Right ventricle myocardium superior (tissue), 1 donor: Measurements from ENCODE around the gene SPHK2. TPM values are rescaled to one million over a fixed set of nuclear protein-coding genes. Genes with fewer than 3 reads are reported as not detected.
"Not testable (repeated sequence)": the region's sequence is repeated elsewhere in the genome, so short reads cannot be mapped to it uniquely, and the experiment has no call there.

ENCODE experiments used
- ATAC-seq: fragments of 200-7000 bp; cut with Tn5 transposase; one replicate; pipeline ENCODE4 v1.9.1; 2020; ENCODE audit warnings: mild to moderate bottlenecking; ENCODE audit not compliant: poor library complexity
- DNase-seq: peaks from one replicate; pipeline ENCODE4 v3.0.0-alpha.2; 2020
- intact Hi-C: fragments of 100-400 bp; cut with DNase I; formaldehyde crosslinking; loops from one replicate; pipeline ENCODE4 v1.11.2; 2022
- total RNA-seq: library from RNA; stranded (reverse); fragmentation: NEBNext Ultra II Directional; extraction: Animal tissue kit (Norgen Biotek cat#: 25700); gene quantifications from one replicate; pipeline ENCODE4 v1.2.1, GENCODE V29; 2021
- donor health status: DM: no; HTN: yes; CAD: no; lungs with severe emphysema.

Gene SPHK2
- total RNA-seq, 1 donor from 2014 or later = 7.6 TPM

DNA sequence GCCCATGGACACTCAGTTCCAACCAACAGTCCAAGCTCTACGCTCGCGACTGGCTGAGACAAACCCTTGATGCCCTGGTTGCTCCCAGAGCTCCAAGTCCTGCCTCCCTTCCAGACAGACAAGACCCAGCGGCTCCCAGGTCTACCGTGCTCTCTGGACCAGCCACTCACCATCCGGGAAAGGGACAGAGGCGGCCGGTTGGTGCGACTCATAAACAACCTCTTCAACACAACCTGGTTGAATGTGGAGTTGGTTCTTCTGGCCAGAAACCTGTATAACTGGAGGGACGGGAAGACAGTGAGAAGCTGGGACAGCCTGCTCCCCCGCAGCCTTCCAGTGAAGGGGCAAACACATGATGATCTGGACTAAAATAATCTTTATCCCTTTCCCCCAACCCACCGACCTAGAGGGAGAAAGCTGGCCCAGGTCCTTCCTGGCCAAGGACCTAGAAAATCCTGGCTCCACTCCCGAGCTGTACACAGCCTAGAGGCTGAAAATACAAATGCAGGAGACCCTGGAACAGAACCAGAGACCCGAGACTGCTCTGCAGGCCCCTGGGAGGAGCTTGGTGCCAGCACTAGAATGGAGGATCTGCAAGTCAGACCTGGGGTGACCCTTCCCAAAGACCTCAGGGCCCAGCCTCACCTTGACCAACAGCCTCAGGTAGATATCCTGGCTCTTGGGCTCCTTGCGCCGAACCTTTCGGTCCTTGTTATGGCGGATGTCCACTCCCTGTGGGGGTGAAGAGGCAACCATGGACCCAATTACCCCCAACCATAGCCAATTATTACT, 2.0 kb upstream of the SPHK2 start:
- no peak for ATAC-seq
- no peak for DNase-seq
- intact Hi-C loops = no loop called here

- intact Hi-C loops = no loop called here
These were observed 909 bp upstream of the SPHK2 start for GRCh38 chr19:48618278-48618915.

DNA sequence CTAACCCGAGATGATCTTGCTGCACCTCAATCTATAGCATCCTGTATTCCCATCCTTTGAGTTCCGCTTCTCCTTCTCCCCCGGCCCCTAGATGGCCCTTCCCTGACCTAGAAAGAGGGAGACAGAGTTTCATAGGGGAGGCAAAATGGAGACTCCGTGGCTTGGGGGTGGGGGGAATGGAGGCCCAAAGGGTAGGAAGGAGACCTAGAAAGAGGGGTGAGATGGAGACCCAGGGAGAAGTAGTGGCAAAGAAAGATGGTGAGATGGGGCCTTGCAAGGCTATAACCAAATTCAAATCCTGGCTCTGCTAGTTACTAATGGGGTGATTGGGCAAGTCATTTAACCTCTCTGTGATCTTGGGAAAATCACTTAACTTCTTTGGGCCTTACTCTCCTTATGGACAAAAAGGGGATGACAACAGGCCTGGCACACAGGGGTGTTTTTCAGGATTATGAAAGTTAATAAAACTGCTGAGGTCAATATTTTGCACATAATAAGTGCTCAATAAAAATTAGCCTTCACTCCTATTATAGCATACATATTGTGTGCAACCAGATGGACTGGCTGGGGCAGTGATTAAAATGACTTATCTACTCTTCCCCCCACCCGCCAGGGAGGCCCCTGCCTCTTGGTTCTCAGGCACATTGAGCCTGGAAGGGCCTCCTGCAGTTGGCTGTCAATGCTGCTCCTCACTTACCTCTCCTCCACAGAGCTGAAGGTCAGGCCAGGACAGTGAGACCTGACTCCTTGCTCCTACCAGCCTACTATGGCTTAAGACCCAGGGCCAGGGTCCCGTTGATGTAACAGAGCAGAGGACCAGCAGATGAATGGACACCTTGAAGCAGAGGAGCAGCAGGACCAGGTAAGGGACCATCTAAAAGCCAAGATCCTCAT, 633 bp downstream of the SPHK2 start:
- DNase-seq (no peak), ATAC-seq (no peak)
- intact Hi-C loops = no loop called here

More at GRCh38 chr19:48618278-48618915, 909 bp upstream of the SPHK2 start:
- DNase-seq (no peak), ATAC-seq (no peak)

GRCh38 chr19:48623556-48624066, 4.3 kb downstream of the SPHK2 start:
- intact Hi-C loops = no loop called here
- DNase-seq (no peak), ATAC-seq (no peak)

DNA sequence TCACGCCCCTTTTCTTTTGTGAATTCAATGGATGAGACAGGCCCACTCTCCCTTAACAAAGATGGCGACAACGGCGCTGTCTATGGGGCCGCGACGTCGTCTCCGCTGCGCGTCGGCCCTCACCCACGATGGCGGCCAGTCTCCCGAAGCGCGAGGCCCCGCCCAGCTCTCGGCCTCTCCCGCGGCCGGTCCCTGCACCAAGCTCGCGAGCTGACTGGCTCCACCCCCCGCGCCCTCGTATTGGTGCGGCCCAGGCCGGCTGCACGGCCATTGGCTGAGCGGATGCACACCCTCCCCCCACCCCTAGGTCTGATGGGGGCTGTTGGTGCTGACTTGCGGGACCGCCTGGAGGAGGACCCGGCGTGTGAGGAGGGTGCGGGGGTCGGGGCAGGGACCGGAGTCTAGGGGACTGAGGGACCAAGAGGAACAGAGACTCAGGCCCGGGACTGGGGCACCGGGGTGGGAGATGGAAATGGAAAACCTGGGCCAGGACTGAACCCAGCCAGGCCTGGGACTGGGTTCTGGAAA, 4.8 kb downstream of the SPHK2 start:
- DNase-seq (peak; percentile 99), ATAC-seq (peak; percentile 84)
- intact Hi-C loops = no loop called here

DNA sequence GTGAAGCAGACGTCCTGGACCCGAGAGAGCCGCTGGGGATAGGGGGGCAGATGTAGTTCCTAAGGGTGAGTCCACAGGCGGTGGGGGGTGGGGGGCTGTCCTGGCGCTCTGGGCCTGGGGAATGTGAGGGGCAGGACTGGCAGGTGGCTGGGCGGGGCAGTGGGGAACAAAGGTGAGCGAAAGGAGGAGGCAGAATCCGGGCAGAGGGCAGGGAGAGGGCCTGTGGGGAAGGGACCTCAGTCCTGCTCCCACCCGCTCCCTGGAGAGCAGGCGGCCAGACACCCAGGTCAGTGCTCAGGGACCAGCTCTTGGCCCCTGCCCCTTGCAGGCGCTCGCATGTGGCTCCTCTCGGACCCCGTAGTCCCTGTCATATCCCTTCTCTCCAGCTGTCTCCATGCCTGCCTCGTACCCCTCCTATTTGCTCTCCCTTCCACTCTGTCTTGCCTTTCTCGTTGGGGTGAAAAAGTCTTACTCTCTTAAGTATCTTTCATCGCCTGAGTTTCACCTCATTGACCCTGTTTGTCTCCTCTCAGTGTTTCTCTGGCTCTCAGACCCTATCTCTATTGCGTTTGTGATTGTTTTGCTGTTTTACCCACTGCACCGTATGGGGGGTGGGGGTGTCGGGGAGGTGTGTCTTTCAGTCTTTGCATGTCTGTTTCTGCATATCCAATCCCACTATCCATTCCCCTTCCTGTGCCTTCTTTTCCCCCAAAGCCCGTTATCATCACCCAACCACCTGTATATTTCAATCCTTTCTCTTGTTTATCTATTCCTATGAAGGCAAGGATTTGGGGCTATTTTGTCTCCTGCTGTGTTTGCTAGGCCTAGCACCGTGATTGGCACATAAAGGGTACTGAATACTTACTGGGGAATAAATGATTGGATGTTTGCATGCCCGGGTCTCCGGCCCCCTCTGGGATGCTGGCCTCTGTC, 5.8 kb downstream of the SPHK2 start:
- DNase-seq (no peak), ATAC-seq (no peak)
- intact Hi-C loops = no loop called here

DNA sequence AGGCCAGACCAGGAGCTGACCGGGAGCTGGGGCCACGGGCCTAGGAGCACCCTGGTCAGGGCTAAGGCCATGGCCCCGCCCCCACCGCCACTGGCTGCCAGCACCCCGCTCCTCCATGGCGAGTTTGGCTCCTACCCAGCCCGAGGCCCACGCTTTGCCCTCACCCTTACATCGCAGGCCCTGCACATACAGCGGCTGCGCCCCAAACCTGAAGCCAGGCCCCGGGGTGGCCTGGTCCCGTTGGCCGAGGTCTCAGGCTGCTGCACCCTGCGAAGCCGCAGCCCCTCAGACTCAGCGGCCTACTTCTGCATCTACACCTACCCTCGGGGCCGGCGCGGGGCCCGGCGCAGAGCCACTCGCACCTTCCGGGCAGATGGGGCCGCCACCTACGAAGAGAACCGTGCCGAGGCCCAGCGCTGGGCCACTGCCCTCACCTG, 6.6 kb downstream of the SPHK2 start:
- intact Hi-C loops = no loop called here
- ATAC-seq (no peak), DNase-seq (no peak)

GRCh38 chr19:48627201-48627864, 8.0 kb downstream of the SPHK2 start:
- peak; percentile 41 for DNase-seq
- intact Hi-C loops = no loop called here
- ATAC-seq = no peak

DNA sequence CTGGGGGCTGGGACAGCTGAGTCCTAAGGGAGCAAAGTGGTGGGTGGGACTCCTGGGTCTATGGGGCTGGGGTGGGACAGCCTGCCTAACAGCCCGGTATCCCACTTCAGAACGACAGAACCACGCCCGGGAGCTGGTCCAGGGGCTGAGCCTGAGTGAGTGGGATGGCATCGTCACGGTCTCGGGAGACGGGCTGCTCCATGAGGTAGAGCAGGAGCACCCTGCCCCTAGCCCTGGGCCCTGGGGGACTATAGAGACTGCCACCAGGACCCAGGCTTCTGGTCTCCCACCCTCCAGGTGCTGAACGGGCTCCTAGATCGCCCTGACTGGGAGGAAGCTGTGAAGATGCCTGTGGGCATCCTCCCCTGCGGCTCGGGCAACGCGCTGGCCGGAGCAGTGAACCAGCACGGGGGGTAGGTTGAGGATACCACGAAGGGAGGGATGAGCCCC, 8.6 kb downstream of the SPHK2 start:
- ATAC-seq (no peak), DNase-seq (no peak)
- intact Hi-C loops = no loop called here

GRCh38 chr19:48628486-48629296, 9.4 kb downstream of the SPHK2 start:
- intact Hi-C loops = no loop called here
- DNase-seq = peak; percentile 54
- ATAC-seq = no peak

DNA sequence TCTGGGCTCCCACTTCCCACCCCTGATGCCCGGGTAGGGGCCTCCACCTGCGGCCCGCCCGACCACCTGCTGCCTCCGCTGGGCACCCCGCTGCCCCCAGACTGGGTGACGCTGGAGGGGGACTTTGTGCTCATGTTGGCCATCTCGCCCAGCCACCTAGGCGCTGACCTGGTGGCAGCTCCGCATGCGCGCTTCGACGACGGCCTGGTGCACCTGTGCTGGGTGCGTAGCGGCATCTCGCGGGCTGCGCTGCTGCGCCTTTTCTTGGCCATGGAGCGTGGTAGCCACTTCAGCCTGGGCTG, 9.9 kb downstream of the SPHK2 start:
- peak; percentile 47 for DNase-seq
- no peak for ATAC-seq
- intact Hi-C loops = no loop called here

DNA sequence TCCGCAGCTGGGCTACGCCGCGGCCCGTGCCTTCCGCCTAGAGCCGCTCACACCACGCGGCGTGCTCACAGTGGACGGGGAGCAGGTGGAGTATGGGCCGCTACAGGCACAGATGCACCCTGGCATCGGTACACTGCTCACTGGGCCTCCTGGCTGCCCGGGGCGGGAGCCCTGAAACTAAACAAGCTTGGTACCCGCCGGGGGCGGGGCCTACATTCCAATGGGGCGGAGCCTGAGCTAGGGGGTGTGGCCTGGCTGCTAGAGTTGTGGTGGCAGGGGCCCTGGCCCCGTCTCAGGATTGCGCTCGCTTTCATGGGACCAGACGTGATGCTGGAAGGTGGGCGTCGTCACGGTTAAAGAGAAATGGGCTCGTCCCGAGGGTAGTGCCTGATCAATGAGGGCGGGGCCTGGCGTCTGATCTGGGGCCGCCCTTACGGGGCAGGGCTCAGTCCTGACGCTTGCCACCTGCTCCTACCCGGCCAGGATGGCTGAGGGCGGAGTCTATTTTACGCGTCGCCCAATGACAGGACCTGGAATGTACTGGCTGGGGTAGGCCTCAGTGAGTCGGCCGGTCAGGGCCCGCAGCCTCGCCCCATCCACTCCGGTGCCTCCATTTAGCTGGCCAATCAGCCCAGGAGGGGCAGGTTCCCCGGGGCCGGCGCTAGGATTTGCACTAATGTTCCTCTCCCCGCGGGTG, 10.4 kb downstream of the SPHK2 start:
- intact Hi-C loops = no loop called here

GRCh38 chr19:48630296-48631063, 11.2 kb downstream of the SPHK2 start:
- peak; percentile 90 for DNase-seq
- intact Hi-C loops = no loop called here
- peak; percentile 7 for ATAC-seq

More for the DNA sequence above, 10.4 kb downstream of the SPHK2 start:
- DNase-seq (peak; percentile 69), ATAC-seq (peak; percentile 7)

- DNase-seq = no peak
These were observed 11.9 kb downstream of the SPHK2 start for GRCh38 chr19:48631225-48631624.

DNA sequence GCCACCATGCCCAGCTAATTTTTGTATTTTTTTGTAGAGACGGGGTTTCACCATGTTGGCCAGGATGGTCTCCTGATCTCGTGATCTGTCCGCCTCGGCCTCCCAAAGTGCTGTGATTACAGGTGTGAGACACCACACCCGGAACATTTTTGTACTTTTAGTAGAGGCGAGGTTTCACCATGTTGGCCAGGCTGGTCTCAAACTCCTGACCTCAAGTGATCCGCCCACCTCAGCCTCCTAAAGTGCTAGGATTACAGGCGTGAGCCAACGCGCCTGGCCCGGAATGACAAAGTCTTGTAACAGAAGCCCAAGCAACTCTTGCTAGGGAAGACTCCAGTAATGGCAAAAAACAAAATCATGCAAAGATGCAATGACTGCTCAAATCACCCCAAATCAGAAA, 13.0 kb downstream of the SPHK2 start:
- DNase-seq, intact Hi-C loops: not testable (repeated sequence)

More at GRCh38 chr19:48631225-48631624, 11.9 kb downstream of the SPHK2 start:
- intact Hi-C loops = no loop called here
- no peak for ATAC-seq

More for the DNA sequence above, 13.0 kb downstream of the SPHK2 start:
- not testable (repeated sequence) for ATAC-seq
